GM12864 (cell line): ENCODE data around the gene RDX.

Experiments used
- DNase-seq: peaks from one replicate; pipeline ENCODE4 v3.0.0-alpha.2; 2011; ENCODE audit warnings: low read depth
- H3K4me3 ChIP-seq: 2 replicates; pipeline ENCODE4 v1.5.1; 2011; ENCODE audit warnings: mild to moderate bottlenecking, low read depth, low read length, control low read depth
- TF ChIP-seq, protein P1 (sequence below): IDR thresholded peaks from 2 replicates; pipeline ENCODE4 v1.5.1; 2011; ENCODE audit warnings: low read depth, mild to moderate bottlenecking, moderate library complexity, low read length, control low read depth, inconsistent platforms; ENCODE audit errors: missing control alignments

Gene RDX

DNA sequence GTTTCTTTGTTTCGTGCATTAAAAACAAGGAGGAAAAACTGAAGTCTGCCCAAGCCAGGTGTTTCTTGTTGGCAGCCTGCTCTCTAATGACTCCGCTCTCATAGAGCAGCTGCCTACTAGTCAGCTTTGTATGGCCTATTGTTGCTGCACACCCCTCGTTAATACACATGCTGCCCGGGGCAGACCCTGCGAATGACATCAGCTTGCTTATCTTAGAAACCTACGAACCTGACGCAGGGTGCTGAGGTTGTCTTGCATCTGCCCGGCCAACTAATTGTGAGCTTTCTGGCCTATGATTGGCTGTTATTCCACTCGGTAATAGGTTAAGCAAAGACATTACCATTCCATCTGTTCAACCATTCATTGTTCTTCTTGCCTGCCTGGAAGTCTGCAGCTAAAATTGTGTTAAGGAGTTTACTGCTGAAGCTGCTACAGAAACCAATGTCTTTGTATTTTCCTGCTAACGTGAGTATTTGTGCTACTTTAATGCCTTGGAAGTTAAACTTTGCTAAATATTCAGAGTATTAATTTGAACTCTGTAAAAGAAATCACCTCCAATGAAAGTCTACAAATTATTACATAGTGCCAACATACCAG is 165.7 kb downstream of the RDX start:
- DNase-seq: no peak
- no peak overlapping the region for H3K4me3 ChIP-seq
- TF ChIP-seq, protein P1, sequence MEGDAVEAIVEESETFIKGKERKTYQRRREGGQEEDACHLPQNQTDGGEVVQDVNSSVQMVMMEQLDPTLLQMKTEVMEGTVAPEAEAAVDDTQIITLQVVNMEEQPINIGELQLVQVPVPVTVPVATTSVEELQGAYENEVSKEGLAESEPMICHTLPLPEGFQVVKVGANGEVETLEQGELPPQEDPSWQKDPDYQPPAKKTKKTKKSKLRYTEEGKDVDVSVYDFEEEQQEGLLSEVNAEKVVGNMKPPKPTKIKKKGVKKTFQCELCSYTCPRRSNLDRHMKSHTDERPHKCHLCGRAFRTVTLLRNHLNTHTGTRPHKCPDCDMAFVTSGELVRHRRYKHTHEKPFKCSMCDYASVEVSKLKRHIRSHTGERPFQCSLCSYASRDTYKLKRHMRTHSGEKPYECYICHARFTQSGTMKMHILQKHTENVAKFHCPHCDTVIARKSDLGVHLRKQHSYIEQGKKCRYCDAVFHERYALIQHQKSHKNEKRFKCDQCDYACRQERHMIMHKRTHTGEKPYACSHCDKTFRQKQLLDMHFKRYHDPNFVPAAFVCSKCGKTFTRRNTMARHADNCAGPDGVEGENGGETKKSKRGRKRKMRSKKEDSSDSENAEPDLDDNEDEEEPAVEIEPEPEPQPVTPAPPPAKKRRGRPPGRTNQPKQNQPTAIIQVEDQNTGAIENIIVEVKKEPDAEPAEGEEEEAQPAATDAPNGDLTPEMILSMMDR: no peak

DNA sequence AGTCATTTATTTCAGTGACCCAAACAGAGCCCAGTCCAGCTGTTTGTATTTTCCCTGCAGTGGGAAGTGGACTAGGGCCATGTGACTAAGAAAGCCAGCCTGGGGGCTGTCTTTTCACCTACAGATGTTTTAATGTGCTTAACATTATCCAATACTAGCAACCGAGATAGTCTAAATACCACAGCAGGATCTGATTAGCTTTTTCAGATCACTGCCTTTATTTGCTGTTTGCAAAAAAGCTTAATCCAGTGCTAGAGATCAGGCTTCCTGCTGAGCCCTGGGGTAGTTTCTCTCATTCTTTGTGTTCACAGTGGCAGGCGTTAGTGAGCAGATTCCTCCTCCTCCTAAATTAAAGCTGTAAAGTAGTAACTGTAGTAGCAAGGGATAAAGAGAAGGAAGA is 168.3 kb downstream of the RDX start:
- TF ChIP-seq, protein P1: no peak
- no peak overlapping the region for H3K4me3 ChIP-seq
- no peak for DNase-seq

DNA sequence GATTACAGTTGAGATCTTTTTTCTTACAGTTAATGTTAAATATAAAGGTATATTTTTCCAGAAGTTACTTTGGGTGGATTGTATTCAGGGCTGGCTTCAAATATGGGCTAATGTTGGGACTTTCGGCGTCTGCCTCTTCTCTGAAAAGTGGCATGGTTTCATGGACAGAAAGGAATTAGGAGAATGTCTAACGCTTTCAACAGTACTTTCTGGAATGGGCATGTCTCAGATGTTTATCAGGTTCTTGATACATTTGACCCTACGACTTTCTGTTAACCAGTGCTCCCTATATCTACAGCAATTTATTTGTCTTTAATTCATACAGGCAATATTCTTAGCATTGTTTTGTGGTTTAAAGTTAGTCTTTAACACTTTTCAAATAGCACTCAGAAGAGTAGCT is 169.5 kb downstream of the RDX start:
- TF ChIP-seq, protein P1: no peak
- no peak for DNase-seq
- H3K4me3 ChIP-seq: no peak overlapping the region

DNA sequence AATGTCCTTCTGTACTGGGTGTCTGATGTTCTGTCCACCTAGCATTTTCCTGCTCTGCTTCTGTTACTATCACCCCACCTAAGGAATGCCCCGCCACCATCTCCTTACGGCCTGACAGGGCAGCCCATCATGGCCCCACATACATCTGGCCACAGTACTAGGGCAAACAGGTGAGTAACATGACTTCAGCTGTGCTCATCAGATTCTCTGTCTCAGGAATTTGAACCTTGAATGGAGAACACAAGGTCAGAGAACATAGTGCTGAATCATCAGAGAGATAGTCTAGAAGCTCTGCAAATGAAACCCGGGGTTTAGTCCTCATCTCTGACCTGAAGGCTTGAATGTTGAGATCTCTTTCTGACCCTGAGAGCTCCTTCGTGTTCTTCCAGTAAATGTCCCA is 170.8 kb downstream of the RDX start:
- DNase-seq: no peak

More for the DNA sequence above, 170.8 kb downstream of the RDX start:
- TF ChIP-seq, protein P1: no peak
- no peak overlapping the region for H3K4me3 ChIP-seq
